Glomerular endothelial cell (primary cell): ENCODE results near the gene C15orf61. TPM values are rescaled to one million over a fixed set of nuclear protein-coding genes. Genes with fewer than 3 reads are reported as not detected.

Experiments used
- DNase-seq: peaks from one replicate; pipeline ENCODE4 v3.0.0-alpha.2; 2011; ENCODE audit warnings: low read depth, low spot score; ENCODE audit errors: extremely low read depth
- total RNA-seq: library from RNA; depleted of rRNA; stranded (reverse); fragments of >200 nt; gene quantifications from 2 replicates; pipeline ENCODE4 v1.2.3, GENCODE V29; 2015

The C15orf61 gene
- total RNA-seq, 1 donor from 2014 or later = 3.9 TPM

DNA sequence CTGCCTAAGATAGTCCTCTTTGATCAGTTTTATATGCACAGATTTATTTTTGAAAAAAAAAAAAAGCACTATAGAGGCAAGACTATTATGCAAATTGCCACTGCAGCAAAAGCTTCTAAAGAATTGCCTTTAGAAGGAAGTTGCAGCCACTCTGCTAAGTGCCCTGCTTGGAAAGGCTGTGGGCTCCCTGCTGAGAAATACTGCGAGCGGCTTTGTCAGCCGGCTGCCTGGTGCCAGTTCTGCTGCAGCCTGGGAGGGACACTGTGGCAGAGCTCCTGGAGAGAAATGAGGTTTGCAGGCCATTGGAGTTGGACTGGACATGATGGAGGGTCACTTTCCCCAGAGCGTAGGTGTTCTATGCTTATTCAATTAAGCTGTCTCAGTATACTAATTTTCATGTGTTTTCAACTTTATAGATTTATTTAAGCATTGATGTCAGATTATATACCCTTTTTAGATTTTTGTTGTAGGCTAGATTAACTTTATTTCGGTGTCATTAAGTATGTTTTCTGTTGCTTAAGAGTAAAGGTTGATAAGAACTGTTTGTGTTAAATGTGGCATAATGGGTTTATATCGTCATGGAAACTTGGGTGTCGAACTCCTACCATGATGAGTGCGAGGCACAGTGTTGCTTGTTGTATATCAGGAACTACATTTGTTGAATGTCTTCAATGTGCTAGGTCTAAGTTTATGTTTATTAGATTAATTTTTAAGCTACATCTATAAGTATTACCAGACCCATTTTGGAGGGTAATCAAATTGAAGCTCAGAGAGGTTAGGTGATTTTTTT is 28.1 kb downstream of the C15orf61 start:
- no peak for DNase-seq

DNA sequence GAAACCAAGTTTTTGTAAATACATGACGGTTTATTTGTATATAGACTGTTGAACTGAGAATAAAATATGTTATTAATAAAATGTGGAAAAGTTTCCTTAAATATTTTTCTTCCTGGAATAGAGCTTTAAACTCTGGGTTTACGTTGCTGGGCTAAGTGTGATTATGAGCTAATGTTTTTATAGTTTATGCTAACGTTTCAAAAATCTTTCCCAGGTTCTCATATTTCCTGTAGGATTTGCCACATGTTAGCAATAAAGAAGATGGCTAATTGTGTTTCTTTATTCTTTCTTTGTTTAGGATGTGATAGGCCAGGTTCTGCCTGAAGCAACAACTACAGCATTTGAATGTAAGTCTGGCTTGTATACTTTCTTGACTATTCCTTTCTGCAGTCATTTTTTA is 28.8 kb downstream of the C15orf61 start:
- DNase-seq = no peak

DNA sequence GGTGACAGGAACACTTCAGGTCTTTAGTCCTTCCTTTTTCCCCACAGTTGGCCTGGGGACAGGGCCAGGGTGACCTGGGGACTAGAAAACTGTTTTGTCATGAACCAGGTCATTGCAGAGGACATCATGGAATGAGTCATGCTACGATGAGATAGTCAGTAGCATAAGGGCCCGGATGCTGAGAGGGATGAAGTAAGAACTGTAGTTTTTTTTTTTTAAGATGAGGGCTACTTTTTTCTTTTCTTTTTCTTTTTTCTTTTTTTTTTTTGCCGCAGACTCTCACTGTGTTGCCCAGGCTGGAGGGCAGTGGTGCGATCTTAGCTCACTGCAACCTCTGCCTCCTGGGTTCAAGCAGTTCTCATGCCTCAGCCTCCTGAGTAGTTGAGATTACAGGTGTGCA is 29.6 kb downstream of the C15orf61 start:
- DNase-seq = no peak

DNA sequence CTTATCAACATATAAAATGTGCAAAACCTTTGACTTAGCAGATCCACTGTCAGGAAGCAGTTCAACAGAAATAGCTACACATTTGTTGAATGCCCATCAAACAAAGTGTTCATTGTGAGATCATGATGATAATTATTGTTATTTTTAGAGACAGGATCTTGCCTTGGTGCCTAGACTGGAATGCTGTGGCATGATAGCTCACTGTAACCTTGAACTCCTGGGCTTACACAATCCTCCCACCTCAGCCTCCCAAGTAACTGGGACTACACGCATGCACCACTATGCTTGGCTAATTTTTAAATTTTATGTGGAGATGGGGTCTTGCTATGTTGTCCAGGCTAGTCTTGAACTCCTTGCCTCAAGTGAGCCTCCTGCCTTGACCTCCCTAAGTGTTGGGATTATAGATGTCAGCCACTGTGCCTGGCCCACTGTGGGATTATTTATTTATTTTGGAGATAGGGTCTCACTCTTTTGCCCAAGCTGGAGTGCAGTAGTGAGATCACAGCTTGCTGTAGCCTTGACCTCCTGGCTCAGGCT is 30.3 kb downstream of the C15orf61 start:
- DNase-seq = no peak

DNA sequence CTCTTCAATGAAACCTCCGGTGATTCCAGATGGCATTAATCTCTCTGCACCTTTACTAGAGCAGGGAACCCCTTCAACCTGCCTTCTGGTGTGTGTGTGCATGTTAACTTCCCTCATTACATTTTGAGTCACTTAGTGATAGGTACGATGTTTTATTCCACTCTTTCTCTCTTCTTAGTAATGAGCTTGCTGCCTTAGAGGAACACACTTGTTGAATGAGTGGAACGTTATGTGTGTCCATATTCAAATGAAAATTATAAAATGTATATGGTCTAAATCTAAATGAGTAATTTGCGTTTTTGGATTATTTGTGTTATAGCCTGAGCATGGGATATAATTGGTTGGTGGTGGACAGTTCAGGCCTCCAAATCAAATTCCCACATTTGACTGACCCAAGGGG is 33.6 kb downstream of the C15orf61 start:
- DNase-seq = no peak

DNA sequence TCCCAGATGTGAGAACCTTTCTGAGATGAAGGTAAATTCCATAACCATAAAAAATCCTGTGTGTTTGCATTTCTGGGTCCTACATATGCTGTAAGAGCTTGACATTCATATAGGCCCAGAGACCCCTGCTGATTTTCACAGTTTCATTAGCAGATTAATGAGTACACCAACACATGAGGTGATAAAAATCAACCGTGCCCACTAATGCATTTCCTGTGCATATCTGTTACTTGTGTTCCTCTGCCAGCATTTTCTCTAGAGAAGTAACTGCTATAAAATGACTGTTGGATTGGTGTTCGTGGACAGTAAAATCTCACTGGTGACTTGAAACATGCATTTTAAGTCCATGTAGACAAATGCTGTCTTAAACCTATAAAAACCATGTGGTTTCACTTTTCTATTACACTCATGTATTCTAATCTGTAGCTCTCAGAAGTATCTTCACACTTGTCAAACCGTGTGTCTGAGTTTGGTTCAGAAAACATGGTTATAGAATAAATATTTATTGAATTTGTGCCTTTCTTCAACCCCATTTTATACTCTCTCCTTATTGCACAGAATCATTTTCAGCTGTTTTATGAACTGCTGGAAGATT is 36.1 kb downstream of the C15orf61 start:
- DNase-seq = no peak

DNA sequence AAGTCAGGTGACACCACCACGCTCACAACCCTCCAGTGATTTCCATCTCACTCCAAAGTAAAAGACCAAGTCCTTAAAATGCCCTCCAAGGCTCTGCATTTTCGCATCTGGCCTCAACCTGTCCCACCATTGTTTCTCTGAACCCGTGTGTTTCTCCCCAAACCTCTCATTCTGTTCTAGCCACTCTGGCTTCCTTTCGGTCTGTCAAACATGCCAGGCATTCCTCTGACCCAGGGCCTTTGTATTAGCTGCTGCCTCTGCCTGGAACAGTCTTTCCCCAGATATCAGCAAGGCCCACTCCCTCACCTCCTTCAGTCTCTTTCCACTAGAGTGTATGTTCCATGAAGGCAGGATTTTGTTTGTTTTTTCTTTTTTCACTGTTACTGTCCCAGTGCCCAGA is 37.6 kb downstream of the C15orf61 start:
- no peak for DNase-seq

DNA sequence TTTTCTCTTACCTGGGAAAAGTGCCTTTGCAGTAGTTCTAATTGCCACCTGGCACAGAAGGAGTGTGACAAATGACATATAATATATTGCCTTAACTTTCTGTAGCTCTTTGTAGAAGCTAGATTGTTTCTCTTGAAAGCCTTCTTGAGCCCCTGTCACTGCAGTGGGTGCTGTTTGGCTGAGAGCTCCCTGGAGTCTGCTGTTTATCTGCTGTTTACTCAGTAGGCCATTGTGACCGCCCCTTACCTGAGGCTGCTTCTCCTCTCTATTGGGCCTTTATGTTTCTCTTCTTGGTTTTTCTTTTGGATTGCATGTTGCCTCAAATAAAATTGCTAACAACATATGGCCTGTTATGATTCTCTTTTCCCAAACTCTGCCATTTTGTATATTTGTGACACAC is 38.2 kb downstream of the C15orf61 start:
- no peak for DNase-seq

DNA sequence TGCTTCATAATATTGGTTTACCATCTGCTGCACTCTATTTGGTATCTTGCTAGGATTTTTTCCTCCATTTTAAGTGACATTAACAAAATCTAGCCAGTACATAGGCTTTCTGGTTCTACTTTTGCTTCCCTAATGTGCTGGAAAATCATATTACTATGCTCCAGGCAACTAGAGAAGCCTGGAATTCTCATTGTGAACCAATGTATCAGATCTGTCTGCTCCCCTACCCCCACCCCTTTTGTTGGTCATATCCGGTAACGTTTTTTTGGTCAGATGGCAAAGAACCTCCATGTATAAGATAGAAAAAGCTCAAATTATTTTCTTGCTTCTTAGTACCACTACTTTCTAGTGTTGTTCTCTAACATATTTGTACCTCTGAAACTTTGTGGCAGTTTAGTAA is 38.6 kb downstream of the C15orf61 start:
- no peak for DNase-seq

DNA sequence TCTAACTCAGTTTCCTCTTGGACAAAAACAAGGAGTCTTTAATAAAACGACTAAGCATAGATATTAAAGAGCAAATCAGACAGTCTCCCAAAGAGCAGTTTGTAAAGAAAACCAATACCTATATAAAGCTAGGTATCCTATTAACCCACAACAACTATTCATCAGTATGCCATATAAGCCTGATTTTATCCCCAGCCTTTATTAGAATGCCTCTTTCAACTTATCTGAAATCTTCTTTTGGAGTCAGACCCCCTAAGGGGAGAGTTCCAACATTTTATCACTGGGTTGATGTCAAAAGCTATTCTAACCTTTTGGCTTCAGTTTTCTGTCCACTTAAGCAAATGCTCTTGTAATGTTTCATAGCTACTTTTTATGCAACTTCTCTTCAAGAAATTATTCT is 39.4 kb downstream of the C15orf61 start:
- DNase-seq = no peak

DNA sequence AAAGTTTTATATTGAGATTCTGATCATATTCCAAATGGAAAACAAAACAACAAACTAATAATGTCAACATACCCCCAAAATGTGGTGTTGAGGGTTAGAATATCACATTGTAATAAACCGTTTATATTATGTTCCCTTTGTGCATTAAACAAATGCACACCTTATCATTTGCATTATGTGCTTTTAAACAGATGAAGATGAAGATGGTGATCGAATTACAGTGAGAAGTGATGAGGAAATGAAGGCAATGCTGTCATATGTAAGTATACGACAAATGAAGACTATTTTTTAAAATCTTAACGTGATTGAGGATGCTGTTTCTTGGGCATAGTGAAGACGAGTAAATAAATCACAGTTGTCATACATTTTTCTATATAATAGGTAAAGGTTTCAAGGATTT is 42.2 kb downstream of the C15orf61 start:
- DNase-seq = no peak

DNA sequence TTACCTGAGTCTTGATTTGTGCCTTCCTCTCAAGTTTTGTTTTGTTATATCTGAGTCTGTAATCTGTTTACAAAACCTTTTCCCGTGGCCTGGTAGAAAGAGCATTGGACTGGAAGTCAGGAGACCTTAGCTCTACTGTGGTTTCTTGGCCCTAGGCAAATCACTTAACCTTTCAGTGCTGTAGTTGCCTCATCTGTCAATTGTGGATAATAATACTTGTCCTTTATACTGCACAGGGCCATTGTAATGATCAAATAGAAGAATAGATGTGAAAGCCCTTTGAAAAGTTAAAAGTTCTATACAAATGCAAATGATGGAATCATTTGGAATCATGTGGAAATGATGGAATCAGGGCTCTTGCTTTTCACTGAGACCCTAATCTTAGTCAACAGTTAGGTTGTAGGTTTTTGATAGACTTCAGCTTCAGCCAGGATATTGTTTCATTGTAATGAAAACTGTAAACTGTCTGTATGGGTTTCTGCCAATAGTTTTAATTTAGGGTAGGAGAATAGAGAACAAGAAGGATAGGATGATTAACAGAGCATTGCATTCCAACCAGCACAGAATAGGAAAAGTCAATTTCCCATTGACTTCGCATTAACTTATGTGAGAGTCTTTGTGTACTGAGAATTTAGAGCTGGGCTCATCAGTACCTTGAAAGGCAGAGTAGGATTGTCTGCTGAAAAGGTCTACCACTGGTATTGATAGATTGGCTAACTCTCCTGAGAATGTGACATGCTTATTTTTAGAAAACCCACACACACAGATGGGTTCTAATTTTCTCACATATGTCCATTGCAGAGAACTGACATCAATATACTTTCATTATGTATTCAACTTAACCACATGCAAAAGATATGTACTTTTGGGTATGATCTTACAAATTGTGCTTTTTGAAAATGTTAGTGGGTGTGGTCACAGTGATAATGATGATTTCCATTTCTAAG is 43.4 kb downstream of the C15orf61 start:
- no peak for DNase-seq

DNA sequence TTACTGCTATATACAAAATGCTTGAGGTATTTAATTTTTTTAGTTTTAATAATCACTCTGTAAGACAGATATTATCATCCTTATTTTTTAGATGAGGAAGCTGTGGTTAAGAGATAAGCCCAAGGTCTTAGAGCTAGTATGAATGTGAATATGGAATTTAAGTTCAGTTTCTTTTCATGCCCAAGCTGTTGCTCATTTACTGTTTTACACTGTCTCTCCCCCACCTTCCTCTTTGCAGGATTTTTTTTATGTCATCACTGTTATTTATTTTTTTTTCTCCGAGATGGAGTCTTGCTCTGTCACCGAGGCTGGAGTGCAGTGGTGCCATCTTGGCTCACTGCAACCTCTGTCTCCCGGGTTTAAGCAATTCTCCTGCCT is 44.0 kb downstream of the C15orf61 start:
- no peak for DNase-seq

DNA sequence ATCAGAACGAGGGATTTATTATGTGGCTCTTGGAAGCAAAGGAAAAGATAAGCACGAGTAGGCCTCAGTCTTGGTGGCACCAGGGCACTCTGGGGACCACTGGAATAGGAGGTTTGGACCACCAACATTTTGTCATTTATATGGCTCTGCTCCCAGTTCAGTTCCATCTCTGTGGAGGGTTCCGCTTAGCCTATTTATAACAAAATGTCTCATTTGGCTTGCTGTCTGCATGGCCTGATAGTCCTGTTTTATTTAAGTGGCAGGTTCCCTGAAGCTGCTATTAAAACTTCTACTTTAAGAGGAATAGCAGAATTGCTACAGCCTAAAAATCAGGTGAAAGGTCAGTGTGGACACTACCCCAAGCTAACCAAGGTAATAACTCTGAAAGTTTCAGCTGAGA is 48.7 kb downstream of the C15orf61 start:
- no peak for DNase-seq

DNA sequence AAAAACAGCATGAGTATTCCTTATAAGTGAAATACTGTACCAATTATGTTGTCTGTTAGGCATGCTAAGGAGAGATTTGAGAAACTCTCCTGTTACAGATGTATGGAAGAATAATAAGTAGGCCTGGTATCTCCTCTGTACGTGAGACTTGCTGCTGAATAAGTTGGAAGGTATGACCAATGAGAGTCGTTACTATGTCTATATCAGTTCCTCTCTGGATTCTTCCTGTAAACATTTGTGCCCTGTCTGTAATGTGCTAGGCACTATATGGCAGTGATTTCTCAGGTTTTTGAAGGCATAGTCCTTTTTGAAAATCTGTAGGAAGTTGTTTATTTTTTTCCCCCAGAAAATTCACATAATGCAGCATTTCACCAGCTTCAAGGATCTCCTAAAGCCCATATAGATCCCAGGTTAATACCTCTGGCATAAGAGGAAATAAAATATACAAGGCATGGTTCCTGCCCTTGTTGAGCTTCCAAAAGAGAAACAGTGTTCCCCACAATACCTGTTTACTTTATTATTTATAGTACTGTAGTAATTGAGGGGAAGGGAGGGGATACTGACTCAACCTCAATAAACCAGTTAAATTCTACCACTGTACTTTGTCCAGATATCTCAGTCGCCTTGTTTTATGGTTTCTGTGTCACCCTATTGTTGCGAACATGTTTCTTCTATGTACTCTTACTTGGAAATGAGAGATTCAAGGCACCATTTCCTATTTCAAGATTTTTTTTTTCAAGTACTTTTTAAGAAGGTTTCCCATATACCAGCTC is 50.1 kb downstream of the C15orf61 start:
- DNase-seq = no peak

DNA sequence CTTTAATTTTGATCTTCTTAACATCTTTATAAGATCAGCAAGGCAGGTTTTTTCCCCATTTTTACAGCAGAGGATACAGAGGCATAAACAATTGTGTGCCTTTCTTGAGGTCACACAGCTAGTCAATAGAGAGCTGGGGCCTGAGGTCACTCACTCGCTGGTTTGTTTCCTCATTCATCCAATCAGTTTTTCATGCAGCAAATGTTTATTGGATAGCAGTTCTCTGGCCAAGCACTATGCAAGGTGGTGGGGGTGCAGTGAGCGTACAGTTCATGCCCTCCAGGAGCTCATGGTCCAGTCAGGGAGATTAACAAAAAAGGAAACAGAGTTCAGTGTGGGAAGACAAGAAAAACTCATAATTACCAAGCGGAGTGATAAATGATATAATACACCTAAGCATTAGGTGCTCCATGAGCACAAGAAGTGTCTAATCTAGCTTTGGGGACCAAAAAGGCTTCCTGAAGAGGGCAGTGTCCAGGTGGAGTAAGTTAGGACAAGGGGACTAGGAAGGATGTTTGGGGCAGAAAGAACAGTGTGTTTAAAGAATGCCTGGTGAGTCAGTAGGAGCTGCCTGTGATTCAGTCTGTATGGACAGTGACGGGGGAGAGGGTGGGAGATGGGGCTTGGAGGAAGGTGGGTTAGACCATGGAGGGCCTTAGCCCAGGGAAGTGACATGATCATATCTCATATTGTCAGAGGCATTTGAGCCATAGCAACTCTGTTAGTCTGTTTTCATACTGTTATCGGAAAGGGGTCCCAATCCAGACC is 50.9 kb downstream of the C15orf61 start:
- DNase-seq = no peak

DNA sequence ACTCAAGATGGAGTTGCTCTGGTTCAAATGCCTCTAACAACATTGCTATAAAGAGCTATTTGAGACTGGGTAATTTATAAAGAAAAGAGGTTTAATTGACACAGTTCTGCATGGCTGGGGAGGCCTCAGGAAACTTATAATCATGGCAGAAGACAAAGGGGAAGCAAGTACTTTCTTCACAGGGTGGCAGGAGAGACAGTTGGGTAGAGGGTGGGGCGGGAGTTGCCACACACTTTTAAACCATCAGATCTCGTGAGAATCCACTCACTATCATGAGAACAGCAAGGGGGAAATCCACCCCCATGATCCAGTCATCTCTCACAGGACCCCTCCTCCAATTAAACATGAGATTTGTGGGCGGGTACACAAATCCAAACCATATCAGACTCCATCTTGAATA is 52.3 kb downstream of the C15orf61 start:
- DNase-seq = no peak

DNA sequence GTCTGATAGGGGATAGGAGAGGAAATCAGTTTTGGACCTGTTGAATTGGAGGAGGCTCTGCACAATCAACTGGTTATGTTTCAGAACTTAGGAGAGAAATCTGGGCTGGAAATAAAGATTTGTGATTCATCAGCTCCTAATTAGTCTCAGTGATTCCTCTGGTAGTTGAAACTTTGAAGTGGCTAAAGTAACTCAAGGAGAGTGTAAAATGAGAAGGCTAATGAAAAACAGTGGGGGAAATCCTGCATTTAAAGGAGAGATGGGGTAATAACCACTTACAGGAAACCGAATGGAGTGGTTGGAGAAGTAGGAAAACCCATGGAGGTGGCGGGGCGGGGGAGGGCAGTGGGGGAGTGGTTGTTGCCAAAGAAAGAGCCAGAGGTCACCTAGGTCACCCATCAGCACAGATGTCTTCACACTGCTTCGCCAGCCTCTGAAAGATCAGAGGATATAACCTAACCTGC is 54.1 kb downstream of the C15orf61 start:
- DNase-seq = no peak

DNA sequence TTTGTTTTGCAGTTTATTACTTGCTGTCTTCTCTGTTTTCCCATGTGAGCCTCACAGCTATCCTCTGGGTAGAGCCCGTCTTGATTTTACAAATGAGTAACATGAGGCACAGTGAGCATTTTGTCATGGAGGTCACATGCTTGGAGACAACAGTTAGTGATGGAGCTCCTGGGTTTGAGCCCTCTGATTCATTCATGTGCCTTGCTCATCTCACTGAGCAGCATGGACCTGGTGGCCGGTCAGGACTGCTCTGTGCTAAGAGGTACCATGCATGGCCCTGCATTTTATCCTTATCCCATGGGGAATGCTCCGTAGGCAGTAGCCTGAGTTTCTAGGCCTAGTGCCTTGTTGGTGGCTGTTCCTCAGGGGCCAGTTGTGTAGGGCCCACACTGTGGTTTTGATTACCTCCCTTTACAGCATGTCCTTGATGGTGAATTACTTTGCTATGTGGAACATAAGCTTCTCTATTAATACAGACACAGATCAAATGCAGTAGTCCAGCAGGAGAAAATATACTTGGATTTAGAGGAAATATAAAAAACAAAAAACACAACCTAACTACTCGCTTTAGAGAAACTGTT is 57.2 kb downstream of the C15orf61 start:
- no peak for DNase-seq
